ACHN (cell line): ENCODE measurements around the gene CWH43.
"Not testable (repeated sequence)": the region's sequence is repeated elsewhere in the genome, so short reads cannot be mapped to it uniquely, and the experiment has no call there.

Experiments used
- DNase-seq: peaks from one replicate; pipeline ENCODE4 v3.0.0-alpha.2; 2015
- in situ Hi-C: cut with HindIII; loops from 2 replicates; pipeline ENCODE4 v1.10.0; 2017; ENCODE audit warnings: low sequenced_read_pairs, low pct_ligation_motif_present, low pct_unique_long_range_greater_than_20kb

Gene CWH43

GRCh38 chr4:48985976-48986653 is at the start of gene CWH43:
Gene CWH43, plus strand, starts transcription at chr4:48986275. Its CDS starts 155 bp downstream, at chr4:48986430.
- in situ Hi-C loops = no loop called here
- DNase-seq = no peak

GRCh38 chr4:48937033-48937432 is 49.0 kb upstream of the CWH43 start:
- DNase-seq = no peak
- in situ Hi-C loops = no loop called here

- in situ Hi-C loops = no loop called here
Observed at GRCh38 chr4:48938831-48939230, 47.2 kb upstream of the CWH43 start.

GRCh38 chr4:48939785-48940184 is 46.3 kb upstream of the CWH43 start:
- in situ Hi-C loops = no loop called here

More at GRCh38 chr4:48938831-48939230, 47.2 kb upstream of the CWH43 start:
- DNase-seq = no peak

GRCh38 chr4:48943387-48943786 is 42.7 kb upstream of the CWH43 start:
- DNase-seq = peak; percentile 55

More at GRCh38 chr4:48939785-48940184, 46.3 kb upstream of the CWH43 start:
- peak; percentile 89 for DNase-seq

GRCh38 chr4:48944252-48944651 is 41.8 kb upstream of the CWH43 start:
- in situ Hi-C loops = no loop called here
- DNase-seq = no peak

More at GRCh38 chr4:48943387-48943786, 42.7 kb upstream of the CWH43 start:
- in situ Hi-C loops = no loop called here

GRCh38 chr4:48944756-48945241 is 41.3 kb upstream of the CWH43 start:
- DNase-seq = peak; percentile 13
- in situ Hi-C loops = no loop called here

- in situ Hi-C loops = no loop called here
- no peak for DNase-seq
Observed at GRCh38 chr4:48945981-48946380, 40.1 kb upstream of the CWH43 start.

GRCh38 chr4:48947731-48948130 is 38.3 kb upstream of the CWH43 start:
- in situ Hi-C loops = no loop called here
- no peak for DNase-seq

GRCh38 chr4:48949086-48949485 is 37.0 kb upstream of the CWH43 start:
- in situ Hi-C loops = no loop called here
- DNase-seq = peak; percentile 5

- peak; percentile 52 for DNase-seq
- in situ Hi-C loops = loop anchor here (25.0 kb wide), 2 partner anchors 112 to 387 kb away; partner anchors contain the start of gene OCIAD1
Observed at GRCh38 chr4:48949518-48950219, 36.4 kb upstream of the CWH43 start.

GRCh38 chr4:48954314-48954713 is 31.8 kb upstream of the CWH43 start:
- DNase-seq = peak; percentile 44
- in situ Hi-C loops = loop anchor here (25.0 kb wide), 2 partner anchors 117 to 392 kb away; partner anchors contain the start of gene OCIAD1

- in situ Hi-C loops = loop anchor here (25.0 kb wide), 2 partner anchors 120 to 395 kb away; partner anchors contain the start of gene OCIAD1
- DNase-seq = not testable (repeated sequence)
Observed at GRCh38 chr4:48957366-48957765, 28.7 kb upstream of the CWH43 start.

- DNase-seq = no peak
- in situ Hi-C loops = loop anchor here (25.0 kb wide), 2 partner anchors 121 to 396 kb away; partner anchors contain the start of gene OCIAD1
Observed at GRCh38 chr4:48958582-48958981, 27.5 kb upstream of the CWH43 start.

GRCh38 chr4:48960988-48961635 is 25.0 kb upstream of the CWH43 start:
- DNase-seq = no peak
- in situ Hi-C loops = loop anchor here (25.0 kb wide), 2 partner anchors 124 to 399 kb away; partner anchors contain the start of gene OCIAD1

- in situ Hi-C loops = loop anchor here (25.0 kb wide), 2 partner anchors 125 to 400 kb away; partner anchors contain the start of gene OCIAD1
- DNase-seq = no peak
Observed at GRCh38 chr4:48962636-48963035, 23.4 kb upstream of the CWH43 start.

GRCh38 chr4:48963042-48963679 is 22.9 kb upstream of the CWH43 start:
- in situ Hi-C loops = loop anchor here (25.0 kb wide), 2 partner anchors 126 to 401 kb away; partner anchors contain the start of gene OCIAD1
- peak; percentile 82 for DNase-seq

- DNase-seq = no peak
- in situ Hi-C loops = loop anchor here (25.0 kb wide), 2 partner anchors 130 to 405 kb away; partner anchors contain the start of gene OCIAD1
Observed at GRCh38 chr4:48967101-48967500, 19.0 kb upstream of the CWH43 start.
